OCI-LY7 (cell line): Measurements from ENCODE around the gene USH2A. TPM values are rescaled to one million over a fixed set of nuclear protein-coding genes. Genes with fewer than 3 reads are reported as not detected.

Source experiments
- BruUV-seq: library from RNA; stranded (reverse); fragments of 400-500 nt; replicated peaks from 2 replicates; lab custom pipeline; 2021; lab: Mats Ljungman, UMichigan
- CTCF ChIA-PET: fragments of 300-600 bp; sonication (Branson Sonifier 250); formaldehyde crosslinking; loops from one replicate; lab custom pipeline; 2022; ENCODE audit warnings: antibody characterized with exemption; ENCODE audit not compliant: unreplicated experiment; lab: Charles Lee
- POLR2A ChIA-PET: fragments of 300-600 bp; sonication (Branson Sonifier 250); formaldehyde crosslinking; loops from one replicate; lab custom pipeline; 2022; ENCODE audit warnings: antibody characterized with exemption; lab: Charles Lee
- DNase-seq: peaks from one replicate; pipeline ENCODE4 v3.0.0-alpha.2; 2015; ENCODE audit warnings: low spot score
- H2AFZ ChIP-seq: fragments of 200-600 bp; sonication (generic), shearing (Covaris generic); 2 replicates; pipeline ENCODE4 v1.6.1; 2014; ENCODE audit warnings: mild to moderate bottlenecking, antibody characterized with exemption, low read length, moderate library complexity
- H3K27ac ChIP-seq: fragments of 200-600 bp; sonication (generic); 2 replicates; pipeline ENCODE4 v1.5.1; 2014; ENCODE audit warnings: mixed run types, low read depth, mild to moderate bottlenecking, moderate library complexity, low read length, inconsistent platforms; ENCODE audit not compliant: poor library complexity, severe bottlenecking
- H3K36me3 ChIP-seq: fragments of 200-600 bp; sonication (generic); 2 replicates; pipeline ENCODE4 v1.6.1; 2014; ENCODE audit warnings: mild to moderate bottlenecking, antibody characterized with exemption, low read length, moderate library complexity, mixed read lengths; ENCODE audit not compliant: insufficient read depth
- H3K4me1 ChIP-seq: fragments of 200-600 bp; sonication (generic); 2 replicates; pipeline ENCODE4 v1.5.1; 2014; ENCODE audit warnings: mild to moderate bottlenecking, low read length; ENCODE audit not compliant: insufficient read depth, poor library complexity, severe bottlenecking
- H3K4me2 ChIP-seq: fragments of 200-600 bp; sonication (generic); 2 replicates; pipeline ENCODE4 v1.6.1; 2014; ENCODE audit warnings: mild to moderate bottlenecking, low read length
- H3K4me3 ChIP-seq: fragments of 200-600 bp; sonication (generic); 2 replicates; pipeline ENCODE4 v1.5.1; 2014; ENCODE audit warnings: mild to moderate bottlenecking, low read depth, low read length; ENCODE audit not compliant: poor library complexity, severe bottlenecking
- H3K79me2 ChIP-seq: fragments of 200-600 bp; sonication (generic); 2 replicates; pipeline ENCODE4 v1.6.1; 2016; ENCODE audit warnings: low read depth, mild to moderate bottlenecking, low read length, moderate library complexity, mixed read lengths; ENCODE audit not compliant: insufficient read depth
- H3K9me2 ChIP-seq: fragments of 200-600 bp; sonication (generic); 2 replicates; pipeline ENCODE4 v1.6.1; 2016; ENCODE audit warnings: mild to moderate bottlenecking, low read length, mixed read lengths; ENCODE audit not compliant: insufficient read depth
- H3K9me3 ChIP-seq: fragments of 200-600 bp; sonication (generic); 2 replicates; pipeline ENCODE4 v1.6.1; 2014; ENCODE audit warnings: mild to moderate bottlenecking, mixed run types, low read length, mixed read lengths
- H4K20me1 ChIP-seq: fragments of 200-600 bp; sonication (generic); 2 replicates; pipeline ENCODE4 v1.6.1; 2014; ENCODE audit warnings: mild to moderate bottlenecking, antibody characterized with exemption, low read length, moderate library complexity, mixed read lengths; ENCODE audit not compliant: insufficient read depth
- EZH2phosphoT487 ChIP-seq: fragments of 200-600 bp; sonication (generic); IDR thresholded peaks from 2 replicates; pipeline ENCODE4 v1.6.1; 2018; ENCODE audit warnings: low read depth, borderline replicate concordance, mild to moderate bottlenecking, mixed run types, antibody characterized with exemption, low read length, moderate library complexity, mixed read lengths
- intact Hi-C: fragments of 100-400 bp; cut with micrococcal nuclease; formaldehyde crosslinking; loops from one replicate; pipeline ENCODE4 v1.10.0; 2022; ENCODE audit not compliant: unreplicated experiment
- total RNA-seq, 2 experiments: library from RNA; depleted of rRNA in 1 of 2; stranded (reverse); fragments of >200 nt in 1 of 2; shearing (Covaris generic) in 1 of 2; gene quantifications; 2 replicates each; pipeline ENCODE4 v1.2.3, GENCODE V29; 2014 to 2022
- TF ChIP-seq, protein P1 (sequence below): fragments of 200-600 bp; sonication (generic); conservative IDR thresholded peaks from 2 replicates; pipeline ENCODE4 v1.5.1; 2014; ENCODE audit warnings: mild to moderate bottlenecking, antibody characterized with exemption, low read length, moderate library complexity, mixed read lengths

Gene USH2A
- total RNA-seq, 2 experiments from 2014 or later, result not detected

DNA sequence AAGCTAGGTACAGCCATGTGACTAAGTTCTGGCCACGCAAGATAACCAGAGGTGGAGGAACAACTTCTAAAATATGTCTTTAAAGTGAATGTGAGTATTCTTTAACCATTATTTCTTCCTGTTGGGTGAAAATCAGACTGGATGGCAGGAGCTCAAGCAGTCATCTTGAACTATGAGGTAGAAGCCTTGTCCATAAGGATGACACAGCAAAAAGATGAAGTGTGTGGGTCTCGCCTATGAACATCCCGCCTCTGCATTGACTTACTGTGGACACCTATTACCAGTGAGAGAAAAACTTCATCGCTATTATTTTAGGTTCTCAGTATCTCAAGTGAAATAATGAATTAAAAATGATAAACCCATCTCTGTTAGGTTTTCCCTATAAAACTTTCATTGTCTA is 365.3 kb downstream of the USH2A start:
- no peaks in the 10 kb centered on the region for H3K4me1 ChIP-seq
- H3K36me3 ChIP-seq, result no peaks in the 10 kb centered on the region
- ChIA-PET CTCF (no interaction called here), POLR2A (interaction anchor here (0.5 kb wide), 1 partner anchor 1535 kb away, joined by 3 read pairs; no protein-coding TSS in a partner anchor)
- H3K27ac ChIP-seq, result no peak overlapping the region
- H2AFZ ChIP-seq, result no peak overlapping the region
- TF ChIP-seq, protein P1, sequence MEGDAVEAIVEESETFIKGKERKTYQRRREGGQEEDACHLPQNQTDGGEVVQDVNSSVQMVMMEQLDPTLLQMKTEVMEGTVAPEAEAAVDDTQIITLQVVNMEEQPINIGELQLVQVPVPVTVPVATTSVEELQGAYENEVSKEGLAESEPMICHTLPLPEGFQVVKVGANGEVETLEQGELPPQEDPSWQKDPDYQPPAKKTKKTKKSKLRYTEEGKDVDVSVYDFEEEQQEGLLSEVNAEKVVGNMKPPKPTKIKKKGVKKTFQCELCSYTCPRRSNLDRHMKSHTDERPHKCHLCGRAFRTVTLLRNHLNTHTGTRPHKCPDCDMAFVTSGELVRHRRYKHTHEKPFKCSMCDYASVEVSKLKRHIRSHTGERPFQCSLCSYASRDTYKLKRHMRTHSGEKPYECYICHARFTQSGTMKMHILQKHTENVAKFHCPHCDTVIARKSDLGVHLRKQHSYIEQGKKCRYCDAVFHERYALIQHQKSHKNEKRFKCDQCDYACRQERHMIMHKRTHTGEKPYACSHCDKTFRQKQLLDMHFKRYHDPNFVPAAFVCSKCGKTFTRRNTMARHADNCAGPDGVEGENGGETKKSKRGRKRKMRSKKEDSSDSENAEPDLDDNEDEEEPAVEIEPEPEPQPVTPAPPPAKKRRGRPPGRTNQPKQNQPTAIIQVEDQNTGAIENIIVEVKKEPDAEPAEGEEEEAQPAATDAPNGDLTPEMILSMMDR, result no peak
- H3K9me3 ChIP-seq, result no peaks in the 10 kb centered on the region
- intact Hi-C loops, result no loop called here
- no peak for DNase-seq
- no peaks in the 10 kb centered on the region for H3K9me2 ChIP-seq
- H3K79me2 ChIP-seq, result no peaks in the 10 kb centered on the region
- no TSS peak for BruUV-seq
- no peaks in the 10 kb centered on the region for H4K20me1 ChIP-seq
- H3K4me2 ChIP-seq, result no peak overlapping the region
- no peak overlapping the region for H3K4me3 ChIP-seq

DNA sequence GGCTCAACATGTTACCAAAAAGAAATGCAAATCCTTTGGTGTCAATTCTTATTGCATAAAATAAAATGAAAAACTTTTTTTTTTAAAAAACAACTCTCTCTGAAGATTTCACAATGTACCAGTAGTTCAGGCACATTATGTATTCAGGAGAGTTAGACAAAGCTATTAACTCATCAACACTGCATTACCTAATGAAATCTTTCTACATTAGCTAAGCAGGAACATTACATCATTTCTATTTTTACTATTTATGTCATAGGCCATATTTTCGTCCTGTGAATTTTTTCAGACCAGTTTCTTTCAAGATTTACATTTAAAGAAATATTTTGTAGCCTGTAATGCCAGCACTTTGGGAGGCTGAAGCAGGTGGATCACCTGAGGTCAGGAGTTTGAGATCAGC is 366.2 kb downstream of the USH2A start:
- Histone ChIP-seq H3K36me3 (no peaks in the 10 kb centered on the region), H3K4me2 (no peak overlapping the region), H4K20me1 (no peaks in the 10 kb centered on the region), H3K9me2 (no peaks in the 10 kb centered on the region), H3K4me1 (no peaks in the 10 kb centered on the region), H3K9me3 (no peaks in the 10 kb centered on the region), H3K27ac (no peak overlapping the region), H3K79me2 (no peaks in the 10 kb centered on the region), H3K4me3 (no peak overlapping the region), H2AFZ (no peak overlapping the region)
- TF ChIP-seq, protein P1, result no peak
- TF ChIP-seq EZH2phosphoT487, result no peak
- ChIA-PET CTCF (no interaction called here), POLR2A (interaction anchor here (0.7 kb wide), 1 partner anchor 1966 kb away, joined by 3 read pairs; no protein-coding TSS in a partner anchor)
- intact Hi-C loops, result no loop called here
- no peak for DNase-seq
- BruUV-seq, result no TSS peak

DNA sequence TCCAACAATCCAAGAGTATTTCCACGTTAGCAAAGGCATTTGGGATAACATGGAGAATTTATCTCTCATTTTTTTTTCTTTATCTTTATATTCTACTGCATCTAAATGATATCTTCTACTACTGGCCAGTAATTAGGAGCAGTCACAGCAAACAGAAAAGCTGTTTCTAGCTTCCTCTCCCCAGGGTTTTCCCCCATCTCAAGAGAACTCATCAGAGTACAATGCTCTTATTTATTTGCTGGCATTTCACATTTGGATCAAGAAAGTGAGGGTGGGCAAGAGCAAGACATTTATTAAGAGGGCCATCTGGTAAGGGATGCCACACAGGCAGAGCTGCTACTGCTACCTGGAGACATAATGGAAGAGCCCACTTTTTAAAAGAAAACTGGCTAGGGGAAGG is 368.2 kb downstream of the USH2A start:
- Histone ChIP-seq H3K79me2 (no peaks in the 10 kb centered on the region), H3K27ac (no peak overlapping the region), H3K4me3 (no peak overlapping the region), H3K4me2 (no peak overlapping the region), H3K9me2 (no peaks in the 10 kb centered on the region), H3K9me3 (no peaks in the 10 kb centered on the region), H3K36me3 (no peaks in the 10 kb centered on the region), H4K20me1 (no peaks in the 10 kb centered on the region), H2AFZ (no peak overlapping the region), H3K4me1 (no peaks in the 10 kb centered on the region)
- TF ChIP-seq EZH2phosphoT487, result no peak
- TF ChIP-seq, protein P1, result no peak
- BruUV-seq, result no TSS peak
- ChIA-PET POLR2A (no interaction called here), CTCF (no interaction called here)
- intact Hi-C loops, result no loop called here
- no peak for DNase-seq
